NCI-H748 (cell line): ENCODE results near the gene MAPK8.
"Not testable (repeated sequence)": the region's sequence is repeated elsewhere in the genome, so short reads cannot be mapped to it uniquely, and the experiment has no call there.

Experiments
- DNase-seq: peaks from one replicate; lab custom pipeline; 2025; ENCODE audit not compliant: unreplicated experiment; lab: John Stamatoyannopoulos, UW

Gene MAPK8

DNA sequence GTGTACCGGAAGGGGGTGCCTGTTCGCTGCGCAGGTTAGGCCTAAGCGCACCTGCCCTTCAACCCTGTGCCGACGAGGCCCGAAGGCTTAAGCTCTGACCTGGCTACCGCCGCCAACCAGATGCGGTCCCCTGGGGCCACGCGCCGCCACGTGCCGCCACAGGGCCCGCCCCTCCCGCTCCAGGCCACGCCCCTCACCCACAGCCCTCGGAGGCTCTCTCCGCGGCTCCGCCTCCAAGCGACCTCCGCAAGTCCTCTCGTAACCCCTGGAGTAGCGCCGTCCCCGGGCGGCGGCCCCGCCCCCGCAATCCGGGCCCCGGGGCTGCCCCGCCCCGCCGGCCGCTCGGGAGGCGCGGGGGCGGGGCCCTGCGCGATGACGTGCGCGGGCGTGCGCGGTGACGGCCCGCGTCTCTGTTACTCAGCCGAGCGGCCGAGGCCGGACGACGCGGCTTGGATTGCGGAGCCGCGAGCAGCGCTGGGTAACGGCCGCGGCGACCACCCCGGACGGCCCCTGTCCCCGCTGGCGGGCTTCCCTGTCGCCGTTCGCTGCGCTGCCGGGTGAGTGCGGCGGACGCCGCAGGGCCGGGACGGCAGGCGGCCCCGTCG is at the start of gene MAPK8:
Gene MAPK8 (plus strand): TSS at position 413 of the 605 bp plus-strand sequence. CDS start 94,984 bp downstream, outside the sequence.
- peak; percentile 92 for DNase-seq

DNA sequence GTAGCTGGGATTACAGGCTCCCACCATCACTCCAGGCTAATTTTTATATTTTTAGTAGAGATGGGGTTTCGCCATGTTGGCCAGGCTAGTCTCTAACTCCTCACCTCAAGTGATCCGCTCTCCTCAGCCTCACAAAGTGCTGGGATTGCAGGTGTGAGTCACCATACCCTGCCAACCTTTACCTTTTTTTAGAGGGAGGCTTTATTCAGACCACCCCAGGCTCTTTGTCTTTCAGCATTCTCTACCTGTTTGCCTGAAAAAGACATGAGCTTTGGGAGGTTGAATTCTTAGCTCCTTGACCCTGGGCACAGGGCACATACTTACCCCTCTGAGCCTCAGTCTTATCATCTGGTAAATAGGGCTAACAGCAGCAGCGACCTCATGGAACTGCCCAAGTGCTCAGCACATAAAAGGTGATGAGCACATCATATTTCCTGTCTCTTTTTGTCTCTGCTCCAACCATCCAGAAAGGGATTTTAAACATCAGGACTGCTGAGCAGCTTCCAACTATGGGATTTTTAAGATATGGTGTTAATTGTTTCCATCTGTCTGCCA is 49.0 kb upstream of the MAPK8 start:
- no peak for DNase-seq

DNA sequence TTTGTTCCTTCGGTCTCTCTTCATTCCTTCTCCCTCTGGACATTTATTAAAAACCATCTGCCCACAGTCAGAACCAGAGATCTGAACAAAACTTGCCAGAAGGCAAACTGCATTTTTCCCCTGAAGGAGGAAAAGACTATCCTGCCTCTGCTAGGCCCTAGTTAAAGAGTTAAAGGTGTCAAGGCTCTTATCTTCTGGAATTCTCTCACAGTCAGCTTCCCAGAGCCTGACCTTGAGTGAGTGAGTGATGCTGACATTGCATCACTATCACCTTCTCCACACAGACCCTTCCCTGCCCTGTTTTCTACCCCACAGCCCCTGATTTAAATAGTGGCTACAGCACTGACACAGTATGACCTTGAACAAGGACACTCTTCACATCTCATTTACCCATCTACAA is 48.4 kb upstream of the MAPK8 start:
- DNase-seq = no peak

DNA sequence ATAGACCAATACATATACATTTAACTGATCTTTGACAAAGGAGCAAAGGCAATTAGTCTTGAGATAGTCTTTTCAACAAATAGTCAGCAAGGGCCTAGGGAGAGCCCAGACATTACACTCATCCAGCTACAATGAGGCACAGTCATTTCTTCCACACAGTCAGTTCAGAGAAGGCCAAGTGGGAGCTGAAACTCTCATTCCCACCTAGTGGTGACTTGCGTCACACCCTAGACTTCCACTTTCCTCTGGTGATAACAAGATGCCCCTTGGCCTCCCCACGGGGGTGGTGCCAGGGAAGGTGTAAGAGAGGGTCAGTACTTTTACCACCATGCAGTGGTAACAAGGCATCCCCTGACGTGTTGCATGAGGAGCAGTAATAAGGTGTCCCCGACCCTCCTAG is 39.9 kb upstream of the MAPK8 start:
- no peak for DNase-seq

DNA sequence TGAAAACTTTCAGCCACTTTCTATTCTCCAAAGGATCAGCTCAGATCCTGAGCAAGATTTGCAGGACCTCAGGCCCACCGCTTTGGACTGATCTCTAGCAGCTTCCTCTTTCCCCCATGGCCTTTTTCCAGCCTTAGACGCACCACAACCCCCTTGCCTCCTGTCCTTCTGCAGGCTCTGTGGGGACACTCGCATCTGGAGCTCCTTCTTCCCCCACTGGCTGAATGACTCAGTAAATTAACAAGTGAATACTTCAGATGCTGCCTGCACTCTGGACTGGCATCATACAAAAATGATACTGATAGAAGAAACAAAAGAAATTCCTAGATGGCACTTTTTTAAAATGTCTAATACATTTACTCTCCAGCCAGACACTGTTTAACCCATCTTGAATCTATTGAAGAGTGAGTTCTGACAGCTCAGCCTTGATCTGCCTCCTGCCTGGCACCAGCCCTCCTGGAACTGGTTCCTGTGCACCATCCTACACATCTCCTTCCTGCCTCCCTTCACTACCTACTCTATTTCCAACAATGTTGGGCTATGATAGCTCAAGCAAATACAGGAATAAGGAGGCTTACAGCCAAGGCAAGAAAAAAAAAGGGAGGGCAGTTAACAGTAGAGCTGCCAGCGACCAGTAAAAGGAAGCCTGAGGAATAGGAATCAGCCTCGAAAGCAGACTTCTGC is 35.3 kb upstream of the MAPK8 start:
- no peak for DNase-seq

DNA sequence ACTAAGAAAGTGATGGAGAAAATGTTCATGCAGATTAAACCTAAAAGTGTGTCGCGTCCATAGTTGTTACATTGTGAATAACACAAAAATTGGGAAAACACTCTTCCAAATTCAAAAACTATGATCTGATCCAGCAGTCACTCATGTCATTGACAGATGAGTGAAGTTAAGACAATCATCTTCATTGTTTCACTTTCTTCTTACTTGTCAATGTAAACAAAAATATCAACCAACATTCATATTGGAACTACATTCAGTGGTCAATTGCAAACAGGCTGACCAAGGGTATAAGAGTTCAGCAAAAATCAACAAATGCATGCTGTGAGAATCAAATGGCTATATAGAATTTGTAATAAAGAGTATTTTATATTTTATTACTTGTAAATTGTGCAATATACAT is 33.8 kb upstream of the MAPK8 start:
- DNase-seq = no peak

DNA sequence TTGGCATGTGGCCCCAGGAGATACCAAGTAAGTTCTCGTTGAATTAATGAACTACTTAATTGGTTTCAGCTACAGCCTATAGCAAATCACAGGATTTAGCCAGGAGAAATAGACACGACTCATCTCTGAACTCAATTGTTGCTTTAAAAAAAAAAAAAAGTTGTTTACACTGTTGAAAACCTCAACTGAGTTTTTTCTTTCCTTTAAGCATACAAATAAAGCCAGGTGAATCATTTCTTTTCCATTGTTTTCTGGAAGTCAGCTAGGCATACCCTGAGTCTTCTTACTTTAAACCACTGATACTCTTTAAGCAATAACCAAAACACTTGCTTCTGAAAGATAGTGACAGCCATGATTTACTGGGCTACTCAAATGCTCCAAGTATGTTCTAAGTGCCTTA is 32.7 kb upstream of the MAPK8 start:
- no peak for DNase-seq

DNA sequence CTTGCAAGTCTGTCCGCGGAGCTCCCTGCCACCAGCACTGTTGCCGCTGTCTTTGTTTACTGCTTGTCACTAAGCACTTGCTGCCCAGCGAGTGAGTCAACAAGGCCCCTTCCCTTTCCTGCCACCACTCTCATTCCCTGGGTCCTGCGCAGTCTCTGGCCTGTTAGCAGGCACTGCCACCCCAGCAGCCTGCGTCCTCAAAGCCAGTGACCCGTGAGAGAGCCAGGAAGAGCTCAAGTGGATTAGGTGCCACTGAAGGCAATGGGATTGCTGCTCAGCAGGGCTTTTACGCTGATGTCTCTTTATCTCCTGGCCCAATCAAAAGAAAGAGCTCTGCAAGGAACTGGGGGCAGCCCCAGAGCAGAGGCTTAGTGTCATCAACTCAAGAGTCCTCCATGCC is 31.8 kb upstream of the MAPK8 start, which contains the start of gene FRMPD2:
Gene FRMPD2 (minus strand): TSS at position 61 of the 400 bp plus-strand sequence. CDS start 129 bp downstream, outside the sequence.
- DNase-seq = peak; percentile 6

DNA sequence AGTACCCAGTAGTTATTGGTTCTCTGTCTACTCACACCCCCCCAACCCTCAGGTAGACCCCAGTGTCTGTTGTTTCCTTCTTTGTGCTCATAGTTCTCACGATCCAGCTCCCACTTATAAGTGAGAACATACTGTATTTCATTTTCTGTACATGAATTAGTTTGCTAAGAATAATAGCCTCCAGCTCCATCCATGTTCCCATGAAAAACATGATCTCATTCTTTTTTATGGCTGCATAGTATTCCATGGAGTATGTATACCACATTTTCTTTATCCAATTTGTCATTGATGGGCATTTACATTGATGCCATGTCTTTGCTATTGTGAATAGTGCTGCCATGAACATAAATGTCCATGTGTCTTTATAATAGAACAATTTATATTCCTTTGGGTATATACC is 29.4 kb upstream of the MAPK8 start:
- DNase-seq = no peak

DNA sequence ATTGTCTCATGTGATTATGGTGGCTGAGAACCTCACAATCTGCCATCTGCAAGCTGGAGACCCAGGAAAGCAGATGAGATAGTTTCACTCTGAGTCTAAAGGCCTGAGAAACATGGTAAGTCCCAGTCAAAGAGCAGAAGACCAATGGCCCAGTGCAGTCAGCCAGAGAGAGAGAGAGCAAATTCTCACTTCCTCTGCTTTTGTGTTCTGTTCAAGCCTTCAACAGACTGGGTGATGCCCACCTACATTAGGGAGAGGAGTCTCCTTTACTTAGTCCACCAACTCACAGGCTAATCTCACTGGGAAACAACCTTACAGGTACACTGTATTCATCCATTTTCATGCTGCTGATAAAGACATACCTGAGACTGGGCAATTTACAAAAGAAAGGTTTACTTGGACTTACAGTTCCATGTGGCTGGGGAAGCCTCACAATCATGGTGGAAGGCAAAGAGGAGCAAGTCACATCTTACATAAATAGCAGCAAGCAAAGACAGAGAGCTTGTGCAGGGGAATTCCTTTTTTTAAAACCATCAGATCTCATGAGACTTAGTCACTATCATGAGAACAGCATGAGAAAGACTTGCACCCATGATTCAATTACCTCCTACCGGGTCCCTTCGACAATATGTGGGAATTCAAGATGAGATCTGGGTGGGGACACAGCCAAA is 27.3 kb upstream of the MAPK8 start:
- no peak for DNase-seq

DNA sequence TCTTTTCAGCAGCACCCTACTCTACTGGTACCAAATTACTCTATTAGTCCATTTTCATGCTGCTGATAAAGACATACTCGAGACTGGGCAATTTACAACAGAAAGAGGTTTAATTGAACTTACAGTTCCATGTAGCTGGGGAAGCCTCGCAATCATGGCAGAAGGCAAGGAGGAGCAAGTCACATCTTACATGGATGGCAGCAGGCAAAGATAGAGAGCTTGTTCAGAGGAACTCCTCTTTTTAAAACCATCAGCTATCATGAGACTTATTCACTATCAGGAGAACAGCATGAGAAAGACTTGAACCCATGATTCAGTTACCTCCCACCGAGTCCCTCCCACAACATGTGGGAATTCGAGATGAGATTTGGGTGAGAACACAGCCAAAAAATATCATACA is 24.8 kb upstream of the MAPK8 start:
- DNase-seq = not testable (repeated sequence)

DNA sequence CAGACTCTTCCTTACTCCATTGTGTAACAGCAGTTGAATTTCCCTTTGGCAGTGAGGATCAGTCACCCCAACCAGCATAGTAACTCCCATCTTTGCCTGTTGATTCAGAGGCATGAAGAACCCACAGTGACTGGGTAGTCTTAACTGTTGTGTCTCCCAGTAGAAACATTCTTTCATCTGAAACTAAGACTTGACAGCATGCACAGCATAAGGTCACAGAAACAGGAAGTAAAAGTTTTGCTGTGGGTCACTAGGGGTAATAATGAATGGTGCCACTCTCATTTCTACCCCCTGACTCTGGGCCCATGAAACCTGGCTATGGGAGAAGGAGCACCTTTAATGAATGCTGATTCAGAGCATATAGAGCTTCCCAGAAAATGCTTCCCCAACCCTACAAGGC is 23.6 kb upstream of the MAPK8 start:
- DNase-seq = no peak

DNA sequence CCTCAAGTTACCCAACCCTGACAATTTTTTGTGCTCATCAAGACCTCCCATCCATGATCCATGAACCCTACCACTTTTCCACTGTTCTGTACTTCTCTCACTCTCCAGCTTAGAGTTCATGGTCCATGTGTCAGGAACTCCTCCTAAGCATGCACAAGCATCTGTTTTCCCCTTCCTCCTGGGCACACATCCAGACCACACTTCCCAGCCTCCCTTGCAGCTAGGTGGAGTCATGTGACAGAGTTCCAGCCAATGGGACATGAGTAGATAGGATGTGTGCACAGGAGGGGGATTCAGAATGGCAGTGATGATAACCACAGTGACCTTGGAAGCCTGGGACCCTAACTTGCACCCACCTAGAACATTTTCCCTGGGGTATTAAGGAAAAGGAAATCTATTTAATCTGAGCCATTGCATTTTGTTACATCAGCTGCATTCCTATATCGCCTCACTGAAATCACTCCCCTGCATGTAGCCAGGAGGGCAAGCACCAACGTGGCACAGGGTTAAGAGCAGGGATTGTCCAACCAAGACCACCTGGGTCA is 22.4 kb upstream of the MAPK8 start:
- no peak for DNase-seq

DNA sequence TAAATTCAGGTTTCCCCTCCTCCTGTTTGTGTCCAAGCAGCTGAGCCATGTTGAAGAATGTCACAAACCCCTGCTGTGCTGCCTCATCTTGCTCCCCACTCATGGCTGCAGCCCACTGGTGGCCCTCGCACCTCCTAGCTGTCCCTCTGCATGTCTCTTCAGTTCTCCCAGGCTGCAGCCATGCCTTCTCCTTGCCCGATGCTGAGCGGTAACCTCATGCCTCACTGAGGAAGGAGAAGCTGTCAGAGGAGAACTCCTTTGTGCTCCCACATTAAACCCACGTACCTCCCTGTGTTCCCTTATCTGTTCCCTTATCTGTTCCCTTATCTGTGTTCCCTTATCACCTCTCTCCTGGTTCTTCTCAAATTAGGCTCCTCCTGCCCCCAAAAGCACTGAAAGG is 21.7 kb upstream of the MAPK8 start:
- no peak for DNase-seq

DNA sequence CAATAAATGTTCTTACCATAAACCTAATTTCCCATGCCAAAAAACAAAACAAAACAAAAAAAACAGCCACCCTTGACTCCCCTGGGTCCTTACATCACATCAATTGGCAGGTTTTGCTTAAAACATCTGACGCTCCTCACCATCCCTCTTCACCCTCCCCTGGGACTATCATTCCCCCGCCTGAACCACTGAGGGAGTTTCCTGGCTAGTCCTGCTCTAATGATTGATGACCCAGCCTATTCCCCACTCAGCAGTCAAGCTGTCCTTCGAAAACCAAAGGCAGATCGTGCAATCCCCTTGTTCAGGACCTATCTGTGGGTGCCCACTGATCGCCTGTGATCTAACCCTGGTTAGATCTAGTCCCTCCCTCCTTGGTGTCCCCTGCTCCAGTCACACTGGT is 20.8 kb upstream of the MAPK8 start:
- no peak for DNase-seq

DNA sequence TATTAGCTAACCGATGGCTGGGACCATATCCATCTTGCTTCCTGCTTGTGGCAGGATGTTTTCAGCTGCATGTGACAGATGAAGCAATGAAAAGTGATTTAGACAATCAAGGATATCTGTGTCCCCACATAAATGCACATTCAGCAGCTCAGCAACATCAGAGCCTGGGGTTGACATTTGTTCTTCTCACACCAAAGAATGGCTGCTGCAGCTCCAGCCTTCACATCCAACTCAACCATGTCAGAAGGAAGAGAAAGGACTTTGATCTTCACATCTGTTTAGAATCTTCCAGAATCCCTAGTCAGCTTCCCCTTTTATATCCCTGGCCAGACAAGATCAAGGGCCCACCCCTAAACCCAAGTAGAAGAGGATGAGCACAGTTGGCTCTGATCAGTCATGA is 20.1 kb upstream of the MAPK8 start:
- no peak for DNase-seq

DNA sequence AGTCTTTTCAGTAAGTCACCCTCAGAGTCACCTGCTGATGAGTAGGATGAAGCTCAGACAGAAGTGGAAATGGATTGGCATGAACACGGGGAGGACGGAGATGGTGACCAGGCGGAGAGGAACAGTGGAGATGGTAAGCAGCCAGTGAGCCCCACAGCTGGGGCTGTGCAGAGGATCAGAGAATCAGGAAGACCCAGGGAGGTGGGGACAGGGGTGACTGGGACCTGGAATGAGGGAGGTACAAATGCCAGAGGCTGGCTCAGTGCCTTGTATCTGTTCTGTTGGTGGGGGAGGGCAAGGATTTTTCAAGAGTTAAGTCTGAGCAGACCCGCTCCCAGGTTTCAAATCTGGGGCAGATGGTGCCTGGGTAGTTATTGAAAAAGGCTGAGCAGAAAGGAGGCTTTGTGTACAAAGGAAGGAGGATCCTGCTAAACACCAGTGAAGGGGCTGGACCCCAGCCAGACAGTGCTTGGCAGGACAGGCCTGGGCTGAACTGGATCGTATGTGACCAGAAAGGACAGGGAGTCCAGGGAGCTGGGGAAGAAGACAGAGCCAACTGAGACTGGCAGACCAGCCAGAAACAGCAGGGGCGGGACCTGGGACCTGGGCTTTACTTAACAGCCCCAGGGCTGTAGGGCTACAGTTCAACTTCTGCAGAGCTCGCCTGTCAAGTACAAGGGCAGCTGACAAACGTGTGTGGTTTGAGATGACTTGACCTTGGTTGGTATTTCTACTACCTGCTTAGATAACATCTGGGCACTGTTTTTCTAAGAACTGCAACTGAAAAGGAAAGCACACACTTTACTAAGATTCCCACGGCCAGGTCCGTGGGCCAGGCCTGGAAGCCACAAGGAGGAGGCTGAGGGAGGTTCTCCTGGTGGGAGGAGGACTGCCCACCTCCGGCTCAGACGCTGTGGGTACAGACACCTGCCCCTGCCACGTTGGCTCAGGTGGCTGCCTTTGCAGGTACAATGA is 18.8 kb upstream of the MAPK8 start:
- DNase-seq = peak; percentile 12

DNA sequence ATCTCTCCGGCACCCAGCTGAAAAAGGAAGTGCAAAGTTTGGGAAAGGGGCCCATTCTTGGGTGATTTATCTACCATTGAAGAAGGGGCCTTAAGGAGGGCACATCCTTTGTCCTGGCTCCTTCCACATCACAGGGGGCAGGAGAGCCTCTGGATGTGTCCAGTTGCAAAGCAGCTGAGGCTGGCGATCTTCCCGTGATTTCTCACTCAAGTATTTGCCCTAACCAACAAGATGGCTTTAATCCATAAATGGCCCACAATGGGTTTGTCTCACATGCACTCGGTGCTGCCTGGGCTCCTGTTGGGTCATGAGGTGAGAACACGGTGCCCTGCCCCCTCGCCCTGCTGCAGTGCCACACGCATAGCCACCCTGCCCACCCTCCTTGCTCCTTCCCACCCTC is 17.8 kb upstream of the MAPK8 start:
- no peak for DNase-seq

DNA sequence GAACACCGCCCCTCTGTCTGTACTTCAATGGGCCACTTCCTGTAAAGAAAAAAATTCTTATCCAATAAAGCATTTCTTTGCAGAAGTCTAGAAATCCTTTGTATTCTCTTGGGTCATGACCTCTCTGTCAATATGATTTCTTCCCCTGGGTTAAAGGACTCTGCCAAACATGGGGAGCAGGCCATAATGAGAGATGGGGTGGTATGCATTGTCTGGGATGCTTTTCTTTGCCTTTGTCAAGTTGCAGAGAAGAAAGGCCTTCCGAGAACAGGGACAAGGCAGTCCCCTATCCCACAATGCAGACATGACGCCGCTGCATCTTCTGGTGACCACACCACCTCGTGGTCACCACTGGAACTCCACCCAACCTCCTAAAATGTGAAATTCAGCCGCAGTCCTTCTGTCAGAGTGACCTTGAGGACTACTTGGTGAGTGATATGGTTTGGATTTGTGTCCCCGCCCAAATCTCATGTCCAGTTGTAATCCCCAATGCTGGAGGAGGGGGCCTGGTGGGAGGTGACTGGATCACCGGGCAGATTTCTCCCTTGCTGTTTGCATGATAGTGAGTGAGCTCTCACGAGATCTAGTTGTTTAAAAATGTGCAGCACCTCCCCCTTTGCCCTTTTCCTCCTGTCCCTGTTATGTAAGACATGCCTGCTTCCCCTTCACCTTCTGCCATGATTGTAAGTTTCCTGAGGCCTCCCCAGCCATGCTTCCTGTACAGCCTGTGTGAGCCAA is 16.8 kb upstream of the MAPK8 start:
- peak; percentile 57 for DNase-seq

DNA sequence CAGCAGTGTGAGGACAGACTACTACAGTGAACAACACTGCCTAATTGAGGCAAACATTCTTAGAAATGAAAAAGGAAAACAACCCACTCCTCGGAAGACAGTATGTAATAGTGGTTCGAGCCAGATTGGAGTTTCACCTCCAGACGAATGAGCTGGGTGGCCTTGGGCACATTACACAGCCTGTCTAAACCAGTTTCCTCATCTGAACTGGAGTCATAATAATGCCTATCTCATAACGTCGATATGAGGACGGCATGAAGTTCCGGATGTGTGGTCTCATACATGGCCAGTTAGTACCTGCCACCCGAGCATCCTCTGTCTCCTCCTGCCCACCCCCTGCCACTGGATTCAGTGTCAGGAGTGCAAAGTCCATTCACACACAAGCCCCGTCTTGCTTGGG is 16.2 kb upstream of the MAPK8 start:
- DNase-seq = no peak
